ENCODE results near the gene RTL5. TPM values are rescaled to one million over a fixed set of nuclear protein-coding genes. Genes with fewer than 3 reads are reported as not detected.

Gene RTL5
- total and polyA plus RNA-seq, 2 donors (not counting 1 experiment from before 2014, with no cell fraction given), result 4.2 to 4.5 TPM

GRCh38 chrX:72123471-72124185 is 8.1 kb downstream of the RTL5 start:
- Histone ChIP-seq H2AFZ (ENCODE audit: low read length) (no peak overlapping the region), H3K9me3 (ENCODE audit: control insufficient read depth, insufficient read depth, low read depth, low read length) (no peaks in the 10 kb centered on the region), H3K27me3 (ENCODE audit: control insufficient read depth, insufficient read depth, low read length) (no peaks in the 10 kb centered on the region), H3K79me2 (ENCODE audit: control insufficient read depth, insufficient read depth, low read length) (no peaks in the 10 kb centered on the region), H3K9ac (ENCODE audit: insufficient read depth, low read length) (no peak overlapping the region), H4K20me1 (ENCODE audit: control insufficient read depth, extremely low read depth, insufficient read depth, low read length) (no peaks in the 10 kb centered on the region), H3K4me1 (ENCODE audit: control insufficient read depth, extremely low read depth, insufficient read depth, low read length) (peaks cover 21% of the 10 kb centered on the region), H3K36me3 (ENCODE audit: control insufficient read depth, insufficient read depth, low read length) (no peaks in the 10 kb centered on the region), H3K4me2 (ENCODE audit: extremely low read depth, insufficient read depth, low read length) (no peak overlapping the region), H3K4me3 (replicated peaks in 1 of 4; ENCODE audit: control extremely low read depth in 1 of 4, insufficient read depth in 1 of 4, low read depth in 3 of 4, low read length in 4 of 4) (no peak overlapping the region), H3K27ac (ENCODE audit: insufficient read depth, low read length) (peak overlapping the region; percentile 43)
- peak; percentile 38 to 47 for DNase-seq (ENCODE audit: low read depth in 2 of 2)
- TF ChIP-seq EZH2 (IDR thresholded peaks at IDR 0.05; ENCODE audit: low read length, missing control alignments) (no peak), CTCF (conservative IDR thresholded peaks at IDR 0.05 in 1 of 2, IDR thresholded peaks at IDR 0.05 in 1 of 2; ENCODE audit: low read depth in 1 of 2, low read length in 2 of 2) (no peak)

DNA sequence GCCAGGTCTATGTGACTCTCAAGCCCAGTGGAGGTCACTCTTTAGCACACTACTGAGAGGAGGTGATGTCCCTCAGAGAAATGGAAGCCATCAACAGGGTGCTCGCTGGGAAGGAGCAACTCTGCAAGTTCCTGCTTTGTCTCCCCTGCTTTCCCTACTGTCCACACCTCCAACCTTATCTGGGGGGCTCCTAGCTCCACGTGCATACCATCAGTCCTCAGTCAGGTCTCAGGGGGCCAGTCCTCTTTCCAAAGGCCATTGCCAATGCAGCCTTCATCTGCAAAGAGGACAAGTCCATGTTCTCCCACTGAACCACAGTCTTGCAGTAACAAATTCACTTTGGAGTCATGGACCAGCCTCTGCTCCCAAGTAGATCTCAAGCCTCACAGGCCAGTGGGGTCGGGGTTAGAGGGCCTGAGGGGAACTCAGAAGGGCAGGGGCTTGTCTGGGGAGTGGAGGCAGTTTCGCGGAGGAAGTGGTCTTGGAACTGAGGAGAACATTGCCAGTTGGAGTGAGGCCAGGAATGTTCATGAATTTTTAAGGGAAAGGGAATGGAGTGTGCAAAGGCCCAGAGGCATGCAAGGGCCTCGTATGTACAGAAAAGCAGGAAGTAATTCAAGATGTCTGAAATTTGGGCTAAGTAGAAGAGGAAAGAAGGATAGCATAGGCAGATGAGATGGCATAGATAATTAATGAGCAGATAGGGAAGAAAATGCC is 8.9 kb downstream of the RTL5 start:
- Histone ChIP-seq H3K9ac (ENCODE audit: insufficient read depth, low read length) (no peak overlapping the region), H3K4me1 (ENCODE audit: control insufficient read depth, extremely low read depth, insufficient read depth, low read length) (peaks cover 21% of the 10 kb centered on the region), H3K27ac (ENCODE audit: insufficient read depth, low read length) (no peak overlapping the region), H3K27me3 (ENCODE audit: control insufficient read depth, insufficient read depth, low read length) (no peaks in the 10 kb centered on the region), H3K36me3 (ENCODE audit: control insufficient read depth, insufficient read depth, low read length) (no peaks in the 10 kb centered on the region), H3K9me3 (ENCODE audit: control insufficient read depth, insufficient read depth, low read depth, low read length) (no peaks in the 10 kb centered on the region), H3K79me2 (ENCODE audit: control insufficient read depth, insufficient read depth, low read length) (no peaks in the 10 kb centered on the region), H2AFZ (ENCODE audit: low read length) (no peak overlapping the region), H4K20me1 (ENCODE audit: control insufficient read depth, extremely low read depth, insufficient read depth, low read length) (no peaks in the 10 kb centered on the region), H3K4me3 (replicated peaks in 1 of 4; ENCODE audit: control extremely low read depth in 1 of 4, insufficient read depth in 1 of 4, low read depth in 3 of 4, low read length in 4 of 4) (no peak overlapping the region), H3K4me2 (ENCODE audit: extremely low read depth, insufficient read depth, low read length) (no peak overlapping the region)
- no peak for DNase-seq (ENCODE audit: low read depth in 2 of 2)
- TF ChIP-seq CTCF (conservative IDR thresholded peaks at IDR 0.05 in 1 of 2, IDR thresholded peaks at IDR 0.05 in 1 of 2; ENCODE audit: low read depth in 1 of 2, low read length in 2 of 2) (no peak), EZH2 (IDR thresholded peaks at IDR 0.05; ENCODE audit: low read length, missing control alignments) (no peak)

DNA sequence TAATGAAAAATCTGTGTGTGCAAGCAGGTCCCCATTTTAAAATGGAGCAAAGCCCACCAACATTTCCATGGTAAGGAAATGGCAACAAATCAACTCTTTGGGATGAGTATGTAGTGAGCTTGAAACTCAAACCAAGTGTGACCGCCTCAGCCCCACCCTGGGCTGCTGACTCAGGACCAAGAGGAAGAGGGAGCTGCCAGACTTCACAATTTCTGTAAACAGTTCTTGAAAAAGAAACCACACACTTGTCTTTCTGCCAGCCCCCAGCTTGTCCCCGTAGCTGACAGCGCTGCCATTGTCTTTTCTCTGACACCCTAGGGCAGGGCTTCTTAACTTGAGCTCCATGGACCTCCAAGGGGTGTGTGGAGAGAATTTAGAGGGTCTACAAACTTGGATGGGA is 10.3 kb downstream of the RTL5 start:
- TF ChIP-seq EZH2 (IDR thresholded peaks at IDR 0.05; ENCODE audit: low read length, missing control alignments) (no peak), CTCF (conservative IDR thresholded peaks at IDR 0.05 in 1 of 2, IDR thresholded peaks at IDR 0.05 in 1 of 2; ENCODE audit: low read depth in 1 of 2, low read length in 2 of 2) (no peak)
- Histone ChIP-seq H3K4me1 (ENCODE audit: control insufficient read depth, extremely low read depth, insufficient read depth, low read length) (peaks cover 21% of the 10 kb centered on the region), H3K27ac (ENCODE audit: insufficient read depth, low read length) (peak overlapping the region; percentile 72), H3K79me2 (ENCODE audit: control insufficient read depth, insufficient read depth, low read length) (no peaks in the 10 kb centered on the region), H4K20me1 (ENCODE audit: control insufficient read depth, extremely low read depth, insufficient read depth, low read length) (no peaks in the 10 kb centered on the region), H3K4me3 (replicated peaks in 1 of 4; ENCODE audit: control extremely low read depth in 1 of 4, insufficient read depth in 1 of 4, low read depth in 3 of 4, low read length in 4 of 4) (no peak overlapping the region), H3K9ac (ENCODE audit: insufficient read depth, low read length) (no peak overlapping the region), H3K36me3 (ENCODE audit: control insufficient read depth, insufficient read depth, low read length) (no peaks in the 10 kb centered on the region), H3K27me3 (ENCODE audit: control insufficient read depth, insufficient read depth, low read length) (no peaks in the 10 kb centered on the region), H2AFZ (ENCODE audit: low read length) (no peak overlapping the region), H3K4me2 (ENCODE audit: extremely low read depth, insufficient read depth, low read length) (peak overlapping the region; percentile 54), H3K9me3 (ENCODE audit: control insufficient read depth, insufficient read depth, low read depth, low read length) (no peaks in the 10 kb centered on the region)
- peak; percentile 86 to 87 for DNase-seq (ENCODE audit: low read depth in 2 of 2)
